NCI-H2196 (cell line): Measurements from ENCODE around the gene HPCAL4.

Experiments
- DNase-seq: peaks from one replicate; lab custom pipeline; 2025; ENCODE audit not compliant: unreplicated experiment; lab: John Stamatoyannopoulos, UW

The HPCAL4 gene

DNA sequence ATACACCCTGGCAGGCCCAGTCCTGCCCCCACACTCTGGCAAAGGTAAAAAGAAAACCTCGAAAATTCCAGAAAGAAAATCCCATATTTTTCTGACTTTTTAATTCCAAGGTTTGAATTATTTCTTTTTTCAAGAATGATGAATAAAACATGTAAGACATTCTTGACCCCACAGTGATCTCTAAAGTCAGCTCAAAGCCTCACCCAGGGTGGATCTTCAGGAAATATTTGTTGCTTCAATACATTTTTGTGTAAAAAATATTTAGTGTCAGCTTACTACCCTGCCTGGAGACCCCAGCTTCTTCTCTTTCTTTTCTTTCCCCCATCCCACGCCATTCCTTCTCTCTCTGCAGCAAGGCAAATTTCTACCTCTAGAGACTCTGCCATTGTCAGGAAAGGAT lies 12.3 kb downstream of the HPCAL4 start:
- no peak for DNase-seq

DNA sequence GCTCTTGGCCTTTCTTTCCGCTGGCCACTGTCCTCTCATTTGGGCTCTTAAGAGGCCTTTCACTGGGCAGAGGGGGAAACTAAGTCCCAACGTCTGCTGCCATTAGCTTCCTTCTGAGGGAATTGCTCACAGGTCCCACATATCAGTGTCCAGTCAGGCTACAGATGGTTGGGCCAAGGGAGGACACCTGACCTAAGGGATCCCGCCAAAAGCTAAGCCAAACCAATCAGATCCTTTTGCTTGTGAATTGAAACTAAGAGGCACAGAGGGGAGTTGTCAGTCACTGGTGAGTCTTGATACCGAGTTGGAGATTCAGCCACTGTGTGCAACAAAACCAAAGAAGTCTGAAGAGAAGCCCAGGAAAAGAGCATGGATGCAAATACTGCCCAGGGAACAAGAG lies 13.6 kb downstream of the HPCAL4 start:
- no peak for DNase-seq

DNA sequence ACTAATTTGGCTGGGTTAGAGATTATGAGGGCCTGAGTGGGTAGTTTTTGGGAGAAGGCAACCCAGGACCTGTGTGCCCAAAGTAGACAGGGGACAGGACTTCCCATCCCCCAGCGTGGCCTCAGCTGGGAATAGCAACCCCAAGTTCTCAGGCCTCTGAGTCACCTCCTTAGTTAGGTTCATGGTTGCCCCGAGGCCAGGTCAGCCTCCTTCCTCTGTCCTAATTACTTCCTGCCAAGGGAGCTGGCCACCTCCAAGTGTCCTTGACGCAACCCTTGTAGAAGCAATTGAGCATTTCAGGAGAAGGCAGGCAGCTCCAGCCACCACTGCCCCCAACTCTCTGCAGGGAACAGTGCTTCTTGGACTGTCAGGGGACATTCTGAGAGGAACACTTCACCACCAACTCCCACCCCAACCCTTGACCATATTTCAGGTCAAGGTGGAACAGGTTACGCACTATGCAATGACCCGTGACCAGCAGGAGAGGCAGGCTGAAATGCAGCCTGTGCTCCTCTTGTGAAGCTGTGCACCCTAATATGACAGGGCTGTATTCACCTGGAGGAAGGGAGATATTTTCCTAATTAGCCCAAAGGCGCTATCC lies 14.2 kb downstream of the HPCAL4 start:
- DNase-seq: no peak

DNA sequence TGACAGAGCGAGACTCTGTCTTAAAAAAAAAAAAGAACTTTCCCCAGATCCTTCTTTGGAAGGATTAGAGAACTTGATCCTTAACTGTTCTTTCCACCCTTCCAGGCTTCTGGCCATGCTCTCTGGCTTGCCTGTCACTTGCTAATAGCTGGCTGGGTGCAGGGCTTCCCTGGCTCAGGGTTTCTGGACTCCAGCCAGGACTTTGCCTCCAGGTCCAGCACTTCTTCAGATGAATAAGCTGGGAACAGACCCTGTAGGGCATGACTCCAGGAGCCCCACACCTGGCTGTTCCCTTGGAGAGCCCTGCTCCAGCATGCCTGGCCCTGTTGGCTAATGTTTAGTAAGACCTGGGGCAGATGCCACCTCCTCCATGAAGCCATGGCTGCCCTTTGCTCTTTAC lies 16.0 kb downstream of the HPCAL4 start:
- peak; percentile 35 for DNase-seq

DNA sequence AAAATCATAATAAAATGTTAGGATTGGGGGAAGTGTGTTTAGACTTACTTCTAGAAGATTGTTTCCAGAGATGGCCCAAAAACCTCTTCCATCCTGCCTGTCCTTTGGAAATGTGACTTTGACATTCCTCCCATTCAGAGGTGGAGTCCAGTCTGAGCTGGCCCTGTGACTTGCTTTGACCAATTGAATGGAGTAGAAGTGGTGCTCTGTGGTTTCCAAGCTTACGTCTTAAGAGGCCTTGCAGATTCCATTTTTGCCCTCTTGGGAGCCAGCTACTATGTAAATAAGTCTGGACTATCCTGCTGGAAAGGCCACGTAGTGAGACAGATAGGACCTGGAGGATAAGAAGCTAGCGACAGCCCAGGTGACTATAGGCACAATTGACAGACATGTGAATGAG lies 18.0 kb downstream of the HPCAL4 start:
- DNase-seq: no peak

DNA sequence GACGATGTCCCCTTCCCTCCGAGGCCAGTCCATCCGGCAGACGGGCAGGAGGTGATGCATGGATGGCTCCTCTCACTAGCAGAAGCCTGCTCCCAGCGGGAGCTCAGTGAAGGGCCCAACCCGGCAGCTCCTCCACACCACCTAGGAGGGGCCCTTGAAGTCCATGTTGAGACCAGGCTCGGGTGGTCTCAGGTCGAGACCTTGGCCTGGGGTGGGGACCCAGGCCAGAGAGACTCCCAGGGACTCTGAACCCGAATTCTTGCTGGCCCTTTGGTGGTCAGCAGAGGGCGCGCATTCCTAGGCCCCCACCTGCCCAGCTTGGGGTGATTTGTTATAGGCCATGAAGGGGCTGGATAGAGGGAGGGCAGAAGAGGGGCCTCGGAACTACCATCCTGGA lies 18.7 kb downstream of the HPCAL4 start:
- DNase-seq: no peak

DNA sequence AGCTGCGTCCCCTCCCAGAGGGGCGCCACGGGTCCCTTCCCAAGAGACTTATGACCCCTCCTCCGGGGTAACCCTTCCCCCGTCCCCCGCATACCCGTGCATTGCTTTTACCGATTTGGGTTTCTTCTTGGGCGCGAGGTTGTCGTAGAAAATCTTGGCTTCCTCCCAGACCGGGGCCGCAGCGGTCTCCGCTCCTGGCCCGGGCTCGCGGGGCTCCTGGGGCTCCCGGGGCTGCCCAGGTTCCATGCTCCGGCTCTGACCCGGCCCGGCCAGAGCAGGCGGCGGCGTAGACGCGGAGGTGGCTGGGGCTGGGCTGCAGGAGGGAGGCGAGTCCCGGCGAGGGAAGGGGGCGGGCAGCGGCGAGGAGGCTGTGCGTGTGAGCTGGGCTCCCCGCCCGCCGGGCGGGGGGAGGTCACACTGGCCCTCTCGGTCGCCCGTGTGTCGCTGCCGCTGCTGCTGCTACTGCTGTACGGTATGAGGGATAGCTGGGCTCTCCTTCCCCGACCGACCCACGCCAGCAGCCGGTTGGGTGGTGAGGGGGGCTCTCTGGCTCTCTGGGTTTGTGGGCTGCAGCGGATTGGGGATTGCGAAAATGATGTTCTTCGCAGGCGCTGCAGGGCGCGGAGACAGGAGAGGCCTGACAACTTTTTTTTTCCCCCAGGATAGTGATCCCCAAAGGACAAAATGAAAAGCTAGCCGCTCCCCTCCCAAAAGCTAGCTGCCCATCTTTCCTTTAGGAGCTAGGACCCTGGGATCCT lies 19.3 kb downstream of the HPCAL4 start, which contains the start of gene NT5C1A:
TSS of gene NT5C1A (minus strand) at position 315 of the 758 bp plus-strand sequence. CDS start at position 246, 69 bp downstream.
- DNase-seq: no peak

DNA sequence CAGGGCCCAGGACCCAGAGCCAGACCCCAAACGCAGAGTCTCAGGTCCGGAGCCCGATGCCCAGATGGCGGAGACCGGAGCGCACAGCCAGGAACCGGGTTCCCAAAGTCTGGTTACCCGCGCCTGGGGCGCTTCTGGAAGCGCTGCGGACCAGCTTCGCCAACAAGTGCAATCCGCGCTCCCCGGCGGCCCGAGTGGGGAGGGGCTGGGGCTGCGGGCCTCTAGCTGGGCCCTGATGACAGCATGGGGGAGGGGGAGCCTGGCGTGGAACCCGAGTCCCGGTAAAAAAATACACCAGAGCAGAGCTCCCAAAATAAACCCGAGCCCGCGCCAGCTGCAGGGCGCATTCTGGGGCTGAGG lies 19.8 kb downstream of the HPCAL4 start:
- DNase-seq: no peak

DNA sequence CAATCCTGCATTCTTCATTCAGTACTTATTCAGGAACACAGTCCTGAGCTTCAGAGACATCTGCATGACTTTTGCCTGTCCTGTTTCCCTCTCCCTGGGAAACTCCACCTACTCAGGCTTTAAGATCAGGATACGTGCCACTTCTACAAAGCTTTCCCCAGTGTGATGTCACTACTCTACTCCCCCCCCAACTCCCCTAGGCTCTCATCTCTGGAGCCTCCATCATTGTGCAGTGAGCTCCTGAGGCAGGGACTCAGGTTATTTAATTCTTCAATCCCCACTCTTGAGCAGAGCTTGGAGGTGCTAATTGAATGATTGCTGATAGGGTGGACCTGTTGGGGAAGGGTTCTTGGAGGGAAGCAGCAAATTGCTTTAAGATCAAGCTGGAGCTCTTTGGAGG lies 20.5 kb downstream of the HPCAL4 start:
- DNase-seq: no peak

DNA sequence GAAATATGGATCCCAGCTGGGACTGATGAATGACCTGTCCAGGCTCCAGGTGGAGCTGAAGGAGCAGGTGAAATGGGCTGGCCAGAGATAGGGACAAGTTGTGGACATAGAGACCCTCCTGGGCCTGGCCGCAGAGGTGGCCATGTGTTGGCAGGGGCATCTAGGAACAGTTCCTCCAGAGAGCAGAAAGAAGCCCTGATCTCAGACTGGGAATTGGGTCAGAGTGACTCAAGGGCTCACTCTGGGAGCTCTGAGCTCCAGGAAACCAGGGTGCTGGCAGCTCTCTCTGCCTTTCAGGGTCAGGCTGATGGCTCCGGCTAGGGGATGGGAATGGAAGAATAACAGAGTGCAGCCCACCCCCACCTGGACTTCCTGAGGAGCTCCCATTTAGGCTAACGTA lies 22.3 kb downstream of the HPCAL4 start:
- no peak for DNase-seq

DNA sequence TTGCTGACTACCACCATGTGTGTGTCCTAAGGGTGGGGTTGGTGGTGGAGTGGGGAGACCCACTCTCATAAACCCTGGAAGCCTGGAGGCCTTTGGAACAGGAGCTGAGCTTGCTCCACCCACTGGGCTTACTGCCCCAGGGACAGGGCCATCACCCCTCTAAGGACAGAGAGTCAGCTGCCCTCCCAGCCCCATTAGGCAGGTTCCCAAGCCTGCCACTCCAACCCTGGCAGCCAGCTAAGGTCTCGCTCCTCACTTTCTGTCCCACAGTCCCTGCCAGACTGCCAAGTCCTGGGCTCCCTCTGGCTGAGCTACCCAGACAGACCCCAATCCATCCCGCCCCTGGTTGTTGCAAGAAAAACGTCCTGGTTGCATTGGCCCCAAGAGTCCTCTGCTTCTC lies 23.1 kb downstream of the HPCAL4 start:
- DNase-seq: no peak

DNA sequence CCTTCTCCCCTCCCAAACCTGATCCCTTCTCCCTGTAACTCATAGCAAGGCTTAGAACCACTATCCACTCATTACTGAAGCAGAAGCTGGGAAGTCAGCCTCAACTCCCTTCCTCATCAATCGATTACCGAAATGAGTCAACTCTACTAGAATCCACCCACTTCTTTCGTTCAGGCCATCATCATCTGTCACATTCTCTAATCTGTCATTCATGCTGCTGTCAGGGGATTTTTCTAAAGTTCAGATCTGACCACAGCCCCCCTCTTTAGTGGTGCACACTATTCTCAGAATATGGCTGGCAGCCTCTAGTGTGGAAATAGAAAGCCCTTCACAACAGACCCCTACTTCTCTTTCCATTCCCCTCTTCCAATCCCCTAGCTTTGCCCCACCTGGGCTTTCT lies 24.5 kb downstream of the HPCAL4 start:
- no peak for DNase-seq

DNA sequence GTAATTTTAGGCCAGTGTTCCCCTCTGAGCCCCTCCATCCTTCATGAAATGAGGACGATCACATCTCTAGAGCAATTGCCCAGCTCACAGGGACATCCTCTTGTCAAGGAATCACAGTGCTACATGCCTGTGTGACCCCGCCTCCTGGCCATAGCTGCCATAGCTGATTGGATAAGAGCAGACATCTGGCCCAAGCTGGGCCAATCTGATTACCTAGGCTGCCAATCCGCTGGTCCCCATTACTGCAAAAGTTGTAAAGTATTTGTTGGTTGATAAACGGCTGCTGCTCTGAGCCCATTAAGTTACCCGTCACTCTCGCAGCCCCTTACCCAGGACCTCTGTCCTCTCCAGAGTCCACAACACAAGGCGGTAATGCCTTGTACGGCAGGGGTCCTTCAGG lies 27.7 kb downstream of the HPCAL4 start:
- DNase-seq: no peak

DNA sequence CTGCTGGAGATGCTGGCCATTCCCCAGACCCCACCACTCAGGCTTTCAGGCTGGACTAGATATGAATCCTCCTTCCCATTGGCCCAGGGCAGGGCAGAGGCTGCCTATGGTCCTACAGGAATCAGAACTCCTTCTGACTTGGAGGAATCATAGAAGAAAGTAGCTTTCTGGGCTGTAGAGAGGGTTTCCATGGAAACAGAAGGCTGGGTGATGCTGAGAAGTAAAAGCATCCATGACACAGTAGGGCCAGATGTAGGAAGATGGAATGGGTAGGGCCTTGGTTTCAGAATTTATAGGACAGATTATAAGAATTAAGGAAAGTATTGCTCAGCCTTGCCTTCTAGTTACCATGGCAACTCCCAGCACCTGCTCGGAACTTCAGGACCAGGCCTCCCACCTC lies 28.4 kb downstream of the HPCAL4 start:
- no peak for DNase-seq

DNA sequence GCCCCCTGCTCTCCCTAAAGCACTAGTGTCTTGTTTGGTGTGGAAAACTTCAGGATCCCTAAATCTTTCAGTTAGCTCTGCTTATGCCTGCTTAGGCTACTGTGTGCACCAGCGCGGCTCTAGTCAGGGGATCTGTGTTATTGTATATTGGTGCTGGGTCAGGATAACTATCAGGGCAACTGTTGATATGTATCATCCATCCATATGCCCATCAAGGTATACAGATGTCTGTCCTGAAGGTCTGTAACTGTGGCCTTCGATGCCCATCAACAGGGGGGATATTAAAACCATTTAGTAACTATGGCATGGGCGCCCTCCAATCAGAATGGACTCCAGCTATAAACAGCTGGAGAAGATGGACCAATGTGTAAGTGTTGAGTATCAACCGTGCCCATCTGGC lies 31.7 kb downstream of the HPCAL4 start:
- DNase-seq: no peak

DNA sequence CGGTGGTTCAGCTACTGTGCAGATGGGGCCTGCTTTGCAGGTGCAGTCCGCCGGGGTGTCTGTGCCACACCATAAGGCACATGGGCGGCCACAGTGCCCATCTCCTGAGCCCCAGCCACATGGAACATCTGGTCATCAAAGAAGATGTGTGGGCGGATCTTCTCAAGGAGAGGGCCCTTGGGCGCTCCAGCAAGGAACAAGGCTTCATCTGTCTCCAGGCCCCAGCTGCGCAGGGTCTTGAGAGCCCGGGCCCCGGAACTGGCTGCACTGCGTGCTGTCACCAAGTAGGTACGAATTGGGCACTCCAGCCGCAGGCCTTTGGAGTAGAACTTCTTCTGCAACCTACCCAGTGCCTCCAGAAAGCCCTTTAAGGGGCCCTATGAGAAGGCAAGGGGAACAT lies 32.1 kb downstream of the HPCAL4 start:
- no peak for DNase-seq

DNA sequence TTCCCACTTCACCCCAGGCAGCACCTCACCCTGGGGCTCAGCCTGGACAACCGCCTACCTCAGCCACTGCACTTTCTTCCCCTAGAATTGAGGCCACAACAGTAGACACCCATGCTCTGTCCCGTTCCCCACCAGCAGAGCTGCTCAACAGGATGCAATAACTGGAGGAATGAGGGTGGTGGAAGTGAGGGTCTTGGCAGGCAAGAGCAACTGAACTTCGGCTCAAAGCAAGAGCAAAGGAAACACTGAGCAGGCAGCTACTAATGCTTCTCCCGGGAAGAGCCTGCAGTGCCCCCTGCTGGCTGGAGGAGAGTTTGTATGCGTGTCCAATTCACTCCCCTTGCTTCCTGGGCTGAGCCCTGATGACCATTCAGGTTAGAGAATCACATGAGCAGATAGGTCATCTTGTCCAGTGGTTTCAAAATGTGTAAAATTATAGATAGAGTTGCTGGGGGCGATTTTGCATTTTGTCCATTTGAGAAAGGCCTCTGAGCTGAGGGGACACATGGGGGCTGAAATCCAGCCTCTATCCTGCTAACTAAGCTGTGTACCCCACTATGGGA lies 33.2 kb downstream of the HPCAL4 start:
- DNase-seq: peak; percentile 65

DNA sequence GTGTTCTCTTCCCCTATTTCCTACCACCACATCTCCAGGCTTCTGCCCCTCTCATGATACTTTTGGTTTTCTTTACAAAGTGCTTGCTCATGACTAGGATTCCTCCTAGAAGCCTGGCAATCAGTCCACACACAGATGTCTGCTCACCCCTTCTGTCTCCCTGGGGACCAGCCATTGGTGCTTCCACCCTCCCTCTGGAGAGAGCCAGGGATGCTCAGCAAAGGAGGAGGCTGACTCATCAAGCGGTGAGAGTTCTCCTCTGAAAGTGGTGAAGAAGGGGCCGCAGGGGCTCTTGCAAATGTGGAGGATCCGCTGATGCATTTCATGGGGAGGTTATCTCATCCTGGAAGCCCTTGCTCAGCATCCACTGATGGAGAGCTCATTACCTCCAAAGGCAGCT lies 33.8 kb downstream of the HPCAL4 start:
- DNase-seq: no peak

DNA sequence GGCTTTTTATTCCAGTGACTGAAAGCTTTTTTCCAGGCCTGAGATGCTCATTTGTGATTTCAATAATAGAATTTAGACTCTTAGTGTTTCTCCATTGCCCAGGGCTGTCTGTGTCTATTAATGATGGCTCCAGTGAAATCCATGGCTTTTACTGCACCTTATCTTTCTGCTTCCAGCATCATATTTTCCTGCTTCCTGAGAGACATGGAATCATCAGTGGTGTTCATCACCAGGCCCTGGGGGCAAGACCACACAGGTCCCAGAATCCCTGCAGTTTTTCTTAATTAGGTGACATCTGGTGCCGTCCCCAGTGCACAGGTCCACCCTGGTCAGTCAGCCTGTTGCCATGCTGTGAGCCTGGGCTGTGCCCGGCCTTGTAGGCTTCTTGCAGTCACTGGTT lies 34.8 kb downstream of the HPCAL4 start:
- DNase-seq: no peak

DNA sequence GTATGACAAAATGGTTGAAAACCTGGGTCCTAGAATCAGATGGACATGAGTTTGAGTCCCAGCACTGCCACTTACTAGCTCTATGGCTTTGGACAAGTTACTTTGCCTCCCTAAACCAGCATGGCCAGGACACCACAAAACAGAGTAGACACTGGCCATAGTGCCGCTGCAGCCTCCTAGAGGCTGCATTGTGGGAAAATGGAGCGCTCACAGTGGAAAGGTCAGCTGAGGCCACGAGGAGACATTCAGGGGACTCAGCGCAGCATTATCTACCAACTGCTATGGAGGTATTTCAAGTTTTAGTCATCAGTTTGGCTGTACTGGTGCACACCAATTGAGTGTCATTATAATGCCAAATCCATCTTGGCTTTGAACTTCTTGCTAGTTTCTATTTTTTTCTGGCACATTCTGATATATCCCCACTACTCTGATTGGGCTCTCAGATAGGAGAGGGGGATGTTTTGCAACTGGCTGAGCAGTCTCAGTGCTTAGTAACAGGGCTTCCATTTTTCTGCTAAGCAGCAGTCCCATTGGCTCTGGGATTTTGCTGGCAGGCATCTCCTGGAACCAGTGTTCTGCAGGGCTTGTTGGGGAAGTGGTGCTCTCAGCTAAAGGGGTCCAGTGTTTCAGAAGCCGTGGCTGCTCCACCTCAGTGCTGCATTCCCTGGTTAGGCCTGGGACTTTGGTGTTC lies 35.5 kb downstream of the HPCAL4 start:
- DNase-seq: no peak

DNA sequence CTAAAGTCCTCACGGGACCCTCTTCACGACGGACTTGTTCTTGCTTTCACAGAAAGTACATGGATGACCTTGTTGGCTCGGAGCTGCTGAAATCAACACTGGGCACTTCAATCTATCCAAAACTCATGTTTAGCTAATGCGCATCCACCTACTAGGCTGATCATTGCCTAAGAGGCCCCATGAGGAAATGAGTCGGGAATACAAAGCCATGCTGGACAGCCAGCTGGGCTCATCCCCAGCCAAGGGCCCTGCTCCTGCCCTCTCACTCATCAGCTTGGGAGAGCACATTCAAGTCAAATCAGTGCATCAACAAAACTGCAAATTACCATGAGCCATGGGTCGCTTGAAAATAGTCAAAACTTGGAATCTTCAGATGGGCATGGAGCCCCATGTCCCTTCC lies 36.9 kb downstream of the HPCAL4 start:
- DNase-seq: no peak

DNA sequence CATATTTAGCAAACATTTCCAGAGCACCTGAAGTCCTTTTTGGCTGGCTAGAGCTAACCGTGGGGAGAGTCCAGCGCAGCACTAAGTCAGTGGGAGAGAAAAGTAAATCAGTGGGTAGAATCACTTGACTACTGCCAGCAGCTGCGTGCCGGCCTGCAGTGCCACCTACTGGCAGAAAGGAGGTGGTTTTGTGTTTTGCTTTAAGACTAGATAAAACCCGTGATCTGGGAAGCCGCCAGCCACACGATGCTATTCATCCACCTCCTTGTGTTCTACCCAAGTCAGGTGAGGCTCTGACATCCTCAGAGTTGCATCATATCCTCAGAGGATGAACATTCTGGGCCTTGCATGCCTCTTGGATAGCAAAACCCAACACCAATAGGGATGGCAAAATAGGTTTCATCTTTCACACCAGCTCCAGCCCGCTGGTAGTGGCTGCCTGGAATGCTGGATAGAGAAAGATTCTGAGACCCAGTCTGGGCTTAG lies 37.6 kb downstream of the HPCAL4 start:
- DNase-seq: peak; percentile 78
